ENCODE data around the gene FAIM2. TPM values are rescaled to one million over a fixed set of nuclear protein-coding genes. Genes with fewer than 3 reads are reported as not detected.

Gene FAIM2
- total RNA-seq, 1 experiment from 2014 or later = 0.22 TPM

GRCh38 chr12:49842519-49843352 lies 61.0 kb downstream of the FAIM2 start, which contains the start of gene BCDIN3D (continued):
- TF ChIP-seq CDX4 (CRISPR knock-in tag; IDR thresholded peaks at IDR 0.05; ENCODE audit: borderline replicate concordance) (no peak), CREB1 (CRISPR knock-in tag; IDR thresholded peaks at IDR 0.05) (0 out of 2 replicates have a peak, but pooled peaks have one; percentile 32), GABPB1 (CRISPR knock-in tag; IDR thresholded peaks at IDR 0.05) (peak; percentile 57; the same call in 1 of the 2 replicates), ZBTB21 (CRISPR knock-in tag; IDR thresholded peaks at IDR 0.05; ENCODE audit: borderline replicate concordance) (no peak), FOXP1 (CRISPR knock-in tag; IDR thresholded peaks at IDR 0.05; ENCODE audit: borderline replicate concordance) (peak; percentile 84; the same call in 1 of the 2 replicates), JUN (CRISPR knock-in tag; IDR thresholded peaks at IDR 0.05) (peak; percentile 3; the same call in 1 of the 2 replicates), PRRX2 (CRISPR knock-in tag; IDR thresholded peaks at IDR 0.05) (no peak), ERG (CRISPR knock-in tag; IDR thresholded peaks at IDR 0.05) (no peak), FOXJ3 (CRISPR knock-in tag; IDR thresholded peaks at IDR 0.05; ENCODE audit: borderline replicate concordance) (no peak), ETV6 (CRISPR knock-in tag; IDR thresholded peaks at IDR 0.05) (peak; percentile 72; the same call in 1 of the 2 replicates), GRHL2 (CRISPR knock-in tag; IDR thresholded peaks at IDR 0.05; ENCODE audit: insufficient replicate concordance, severe bottlenecking) (no peak), MYBL2 (CRISPR knock-in tag; IDR thresholded peaks at IDR 0.05) (peak; percentile 85), ZNF263 (CRISPR knock-in tag; IDR thresholded peaks at IDR 0.05; ENCODE audit: low read depth) (no peak), NR2C2 (CRISPR knock-in tag; IDR thresholded peaks at IDR 0.05) (no peak), ZNF219 (CRISPR knock-in tag; IDR thresholded peaks at IDR 0.05; ENCODE audit: borderline replicate concordance) (no peak), ZNF317 (CRISPR knock-in tag; IDR thresholded peaks at IDR 0.05; ENCODE audit: borderline replicate concordance, low read depth) (no peak), SMAD4 (CRISPR knock-in tag; IDR thresholded peaks at IDR 0.05) (no peak)
- TF ChIP-seq, protein P1, sequence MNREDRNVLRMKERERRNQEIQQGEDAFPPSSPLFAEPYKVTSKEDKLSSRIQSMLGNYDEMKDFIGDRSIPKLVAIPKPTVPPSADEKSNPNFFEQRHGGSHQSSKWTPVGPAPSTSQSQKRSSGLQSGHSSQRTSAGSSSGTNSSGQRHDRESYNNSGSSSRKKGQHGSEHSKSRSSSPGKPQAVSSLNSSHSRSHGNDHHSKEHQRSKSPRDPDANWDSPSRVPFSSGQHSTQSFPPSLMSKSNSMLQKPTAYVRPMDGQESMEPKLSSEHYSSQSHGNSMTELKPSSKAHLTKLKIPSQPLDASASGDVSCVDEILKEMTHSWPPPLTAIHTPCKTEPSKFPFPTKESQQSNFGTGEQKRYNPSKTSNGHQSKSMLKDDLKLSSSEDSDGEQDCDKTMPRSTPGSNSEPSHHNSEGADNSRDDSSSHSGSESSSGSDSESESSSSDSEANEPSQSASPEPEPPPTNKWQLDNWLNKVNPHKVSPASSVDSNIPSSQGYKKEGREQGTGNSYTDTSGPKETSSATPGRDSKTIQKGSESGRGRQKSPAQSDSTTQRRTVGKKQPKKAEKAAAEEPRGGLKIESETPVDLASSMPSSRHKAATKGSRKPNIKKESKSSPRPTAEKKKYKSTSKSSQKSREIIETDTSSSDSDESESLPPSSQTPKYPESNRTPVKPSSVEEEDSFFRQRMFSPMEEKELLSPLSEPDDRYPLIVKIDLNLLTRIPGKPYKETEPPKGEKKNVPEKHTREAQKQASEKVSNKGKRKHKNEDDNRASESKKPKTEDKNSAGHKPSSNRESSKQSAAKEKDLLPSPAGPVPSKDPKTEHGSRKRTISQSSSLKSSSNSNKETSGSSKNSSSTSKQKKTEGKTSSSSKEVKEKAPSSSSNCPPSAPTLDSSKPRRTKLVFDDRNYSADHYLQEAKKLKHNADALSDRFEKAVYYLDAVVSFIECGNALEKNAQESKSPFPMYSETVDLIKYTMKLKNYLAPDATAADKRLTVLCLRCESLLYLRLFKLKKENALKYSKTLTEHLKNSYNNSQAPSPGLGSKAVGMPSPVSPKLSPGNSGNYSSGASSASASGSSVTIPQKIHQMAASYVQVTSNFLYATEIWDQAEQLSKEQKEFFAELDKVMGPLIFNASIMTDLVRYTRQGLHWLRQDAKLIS (CRISPR knock-in tag; IDR thresholded peaks at IDR 0.05; ENCODE audit: borderline replicate concordance) = no peak
- TF ChIP-seq, protein P2, sequence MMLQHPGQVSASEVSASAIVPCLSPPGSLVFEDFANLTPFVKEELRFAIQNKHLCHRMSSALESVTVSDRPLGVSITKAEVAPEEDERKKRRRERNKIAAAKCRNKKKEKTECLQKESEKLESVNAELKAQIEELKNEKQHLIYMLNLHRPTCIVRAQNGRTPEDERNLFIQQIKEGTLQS (CRISPR knock-in tag; conservative IDR thresholded peaks at IDR 0.05) = no peak
- TF ChIP-seq, protein P3, sequence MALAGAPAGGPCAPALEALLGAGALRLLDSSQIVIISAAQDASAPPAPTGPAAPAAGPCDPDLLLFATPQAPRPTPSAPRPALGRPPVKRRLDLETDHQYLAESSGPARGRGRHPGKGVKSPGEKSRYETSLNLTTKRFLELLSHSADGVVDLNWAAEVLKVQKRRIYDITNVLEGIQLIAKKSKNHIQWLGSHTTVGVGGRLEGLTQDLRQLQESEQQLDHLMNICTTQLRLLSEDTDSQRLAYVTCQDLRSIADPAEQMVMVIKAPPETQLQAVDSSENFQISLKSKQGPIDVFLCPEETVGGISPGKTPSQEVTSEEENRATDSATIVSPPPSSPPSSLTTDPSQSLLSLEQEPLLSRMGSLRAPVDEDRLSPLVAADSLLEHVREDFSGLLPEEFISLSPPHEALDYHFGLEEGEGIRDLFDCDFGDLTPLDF (CRISPR knock-in tag; IDR thresholded peaks at IDR 0.05) = peak; percentile 48; the same call in 1 of the 2 replicates
